ENCODE results near the gene CLCN6.

The CLCN6 gene

DNA sequence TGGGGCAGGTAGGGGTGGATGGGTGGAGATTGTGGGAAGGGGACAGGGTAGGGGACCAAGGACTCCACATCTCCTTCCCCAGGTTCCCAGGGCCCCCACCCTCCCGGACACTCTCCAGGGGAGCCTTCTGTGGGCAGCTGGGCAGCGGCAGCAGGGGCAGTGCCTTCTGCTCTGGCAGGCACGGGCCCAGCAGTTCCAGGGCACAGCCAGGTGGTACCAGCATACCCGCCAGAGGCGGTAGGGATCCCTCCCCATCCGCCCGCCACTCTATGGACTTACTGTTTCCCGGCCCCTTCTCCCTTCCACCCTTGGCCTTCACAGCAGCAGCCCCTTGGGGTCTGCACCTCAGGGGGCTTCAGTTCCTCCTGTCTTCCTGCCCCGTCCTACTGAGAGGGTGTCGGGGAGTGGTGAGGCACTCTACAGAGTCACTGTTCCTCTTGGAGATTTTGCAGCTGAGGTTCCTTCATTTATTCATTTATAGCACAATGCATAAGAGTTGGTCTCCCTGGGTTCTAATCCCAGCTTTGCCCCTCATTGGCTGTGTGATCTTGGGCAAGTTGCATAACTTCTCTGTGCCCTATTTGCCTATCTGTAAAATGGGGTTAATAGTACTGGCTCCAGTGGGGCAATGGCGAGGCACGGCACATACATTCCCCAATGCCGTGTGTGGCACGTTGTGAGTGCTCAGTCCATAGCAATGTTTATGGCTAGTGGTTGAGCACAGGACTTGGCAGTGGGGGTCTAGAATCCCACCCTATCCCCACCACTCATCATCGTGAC, 27.0 kb upstream of the CLCN6 start:
- no peak for DNase-seq
- intact Hi-C loops (cut with DNase I) = no loop called here

DNA sequence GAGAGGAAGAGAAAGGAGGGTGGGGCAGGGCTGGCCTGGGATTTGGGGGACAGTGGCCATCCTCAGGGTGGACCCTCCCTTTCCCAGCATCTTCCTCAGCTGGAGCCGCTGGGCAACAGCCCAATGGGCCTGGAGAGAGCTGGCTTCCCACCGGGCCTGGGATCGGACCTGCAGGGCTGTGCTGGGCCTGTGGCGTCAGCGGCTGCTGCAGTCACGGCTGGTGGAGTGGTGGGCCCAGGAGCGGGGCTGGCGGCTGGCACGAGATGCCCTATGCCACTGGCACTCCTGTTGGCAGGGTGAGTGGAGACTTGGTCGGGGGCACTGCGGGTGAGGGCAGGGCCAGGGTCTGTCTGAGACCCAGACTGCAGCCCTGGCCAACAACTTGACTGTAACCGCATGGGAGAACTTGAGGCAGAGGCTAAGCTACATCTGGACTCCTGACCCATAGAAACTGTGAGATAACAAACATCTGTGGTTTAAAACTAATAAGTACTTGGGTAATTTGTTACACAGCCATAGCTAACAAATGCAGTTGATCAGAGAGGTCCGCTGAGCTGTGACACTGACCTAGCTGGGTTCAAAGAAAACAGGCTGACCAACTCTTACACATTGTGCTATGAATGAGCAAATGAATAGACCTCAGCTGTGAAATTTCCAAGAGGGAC, 26.1 kb upstream of the CLCN6 start:
- DNase-seq = no peak
- intact Hi-C loops (cut with DNase I) = no loop called here

DNA sequence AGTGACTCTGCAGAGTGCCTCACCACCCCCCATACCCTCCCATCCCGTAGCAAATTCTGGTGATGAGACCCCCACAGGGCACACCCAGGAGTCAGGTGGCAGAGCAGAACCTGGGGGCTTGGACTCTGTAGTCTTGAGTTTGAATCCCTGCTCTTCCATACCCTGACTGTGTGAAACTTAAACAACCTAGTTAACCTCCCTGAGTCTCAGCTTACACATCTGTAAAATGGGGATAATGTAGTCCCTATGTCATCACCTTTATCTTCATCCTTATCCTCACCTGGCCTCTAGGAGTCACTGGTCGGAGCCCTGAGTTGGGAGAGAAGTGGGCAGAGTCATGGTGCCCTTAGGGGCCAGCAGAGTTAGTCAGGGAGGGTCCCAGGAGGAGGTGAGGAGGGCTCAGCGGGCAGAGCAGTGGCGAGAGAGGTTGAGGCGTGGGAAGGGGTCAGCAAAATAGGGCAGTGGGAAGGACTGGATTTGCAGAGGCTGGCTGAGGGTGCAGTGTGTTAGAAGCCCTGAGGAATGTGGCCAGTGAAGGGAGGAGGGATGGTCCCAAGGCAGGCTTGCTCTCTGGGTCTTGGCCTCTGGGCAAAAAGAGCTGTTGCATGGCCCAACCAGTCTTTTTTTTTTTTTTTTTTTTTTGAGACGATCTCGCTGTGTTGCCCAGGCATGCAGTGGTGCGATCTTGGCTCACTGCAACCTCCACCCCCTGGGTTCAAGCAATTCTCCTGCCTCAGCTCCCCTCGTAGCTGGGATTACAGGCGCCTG, 25.4 kb upstream of the CLCN6 start:
- intact Hi-C loops (cut with DNase I) = no loop called here
- DNase-seq = no peak

DNA sequence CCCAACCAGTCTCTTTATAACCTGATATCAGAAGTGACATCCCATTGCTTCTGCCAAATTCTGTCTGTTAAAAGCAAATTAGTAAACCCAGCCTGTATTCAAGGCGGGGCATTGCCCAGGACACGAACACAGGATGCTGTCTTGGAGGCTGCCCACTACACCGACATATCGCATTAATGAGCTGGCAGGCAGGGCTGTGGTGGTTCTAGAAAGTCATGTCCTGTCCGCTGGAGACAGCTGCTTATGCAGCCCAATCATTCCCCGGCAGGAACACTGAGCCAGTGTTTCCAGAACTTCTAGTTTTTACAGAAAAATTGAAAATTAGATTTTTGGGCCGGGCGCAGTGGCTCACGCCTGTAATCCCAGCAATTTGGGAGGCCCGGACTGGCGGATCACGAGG, 24.7 kb upstream of the CLCN6 start:
- intact Hi-C loops (cut with DNase I) = no loop called here
- DNase-seq = no peak

DNA sequence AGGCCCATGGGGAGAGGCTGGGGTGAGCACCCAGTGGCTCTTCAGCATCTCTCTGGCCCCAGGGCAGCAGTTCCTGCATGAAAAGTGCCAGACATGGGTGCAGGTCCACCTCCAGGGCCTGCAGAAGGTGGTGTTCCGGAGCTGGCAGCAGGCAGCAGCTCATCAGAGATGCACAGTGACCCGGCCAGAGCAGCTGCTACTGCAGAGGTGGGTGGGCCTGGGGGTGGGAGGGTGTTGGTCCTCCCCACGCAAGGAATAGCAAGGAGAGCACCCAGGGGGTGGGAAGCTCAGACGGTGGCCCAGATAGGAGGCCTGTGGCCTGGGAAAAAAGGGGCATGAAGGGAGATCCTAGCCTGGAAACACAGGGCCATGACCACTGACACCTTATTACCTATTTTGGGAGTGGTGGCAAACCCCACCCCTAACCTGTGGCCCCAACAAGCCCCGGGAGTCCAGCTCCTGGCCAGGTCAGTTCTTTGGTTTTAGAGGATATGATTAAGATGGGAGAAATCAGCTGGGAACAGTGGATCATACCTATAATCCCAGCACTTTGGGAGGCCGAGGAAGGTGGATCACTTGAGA, 23.8 kb upstream of the CLCN6 start:
- no peak for DNase-seq
- intact Hi-C loops (cut with DNase I) = no loop called here

DNA sequence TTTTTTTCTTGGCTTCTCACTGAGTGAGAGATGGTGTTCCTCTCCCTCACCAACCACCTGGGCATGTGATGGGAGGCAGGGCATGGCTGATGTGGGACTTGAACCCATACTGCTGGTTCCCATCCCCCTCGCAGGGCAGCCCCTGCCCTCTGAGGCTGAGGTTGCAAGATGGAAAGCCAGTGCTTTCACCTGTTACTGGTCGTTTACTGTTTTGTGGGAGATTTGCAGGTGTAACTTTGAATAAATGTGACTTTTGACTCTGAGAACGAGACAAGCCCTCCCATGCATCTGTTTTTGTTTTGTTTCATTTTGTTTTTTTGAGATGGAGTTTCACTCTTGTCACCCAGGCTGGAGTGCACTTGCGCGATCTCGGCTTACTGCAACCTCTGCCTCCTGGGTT, 22.4 kb upstream of the CLCN6 start:
- intact Hi-C loops (cut with DNase I) = no loop called here
- peak in 1 of 10 donors; percentile 65 for DNase-seq

DNA sequence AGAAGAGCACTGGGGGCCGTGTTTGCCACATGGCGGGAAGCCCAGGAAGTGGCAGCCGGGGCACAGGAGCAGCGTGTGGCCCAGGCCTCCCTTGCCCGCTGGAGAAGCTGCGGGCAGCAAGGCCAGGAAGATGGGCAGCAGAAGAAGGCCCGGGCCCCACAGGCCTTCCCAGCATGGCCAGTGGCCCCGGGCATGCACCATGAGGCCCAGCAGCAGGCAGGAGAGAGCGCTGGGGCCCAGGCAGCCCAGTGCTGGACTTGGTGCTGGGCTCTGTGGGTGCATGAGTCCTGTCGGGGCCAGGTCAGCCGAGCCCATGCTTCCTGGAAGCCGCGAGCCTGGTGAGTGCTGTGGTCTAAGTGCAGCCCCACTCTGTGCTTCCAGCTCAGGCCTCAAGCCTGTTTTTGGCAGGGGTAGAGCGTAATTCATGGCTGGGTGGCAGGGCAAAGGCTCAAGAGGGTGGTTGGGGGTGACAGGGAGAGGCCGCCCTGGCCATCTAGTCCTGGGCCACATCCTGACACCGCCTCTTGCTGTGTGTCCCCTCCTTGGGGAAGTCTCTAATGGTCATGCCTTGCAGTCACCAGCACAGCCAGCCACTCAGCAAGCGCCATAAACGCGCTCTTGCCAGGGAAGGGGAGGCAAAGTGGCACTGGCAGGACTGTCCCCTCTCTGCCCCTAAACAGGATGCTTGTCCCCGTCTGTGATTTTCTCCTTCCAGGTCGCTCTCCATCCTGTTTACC, 21.6 kb upstream of the CLCN6 start:
- DNase-seq = peak in 1 of 10 donors; percentile 81
- intact Hi-C loops (cut with DNase I) = no loop called here

DNA sequence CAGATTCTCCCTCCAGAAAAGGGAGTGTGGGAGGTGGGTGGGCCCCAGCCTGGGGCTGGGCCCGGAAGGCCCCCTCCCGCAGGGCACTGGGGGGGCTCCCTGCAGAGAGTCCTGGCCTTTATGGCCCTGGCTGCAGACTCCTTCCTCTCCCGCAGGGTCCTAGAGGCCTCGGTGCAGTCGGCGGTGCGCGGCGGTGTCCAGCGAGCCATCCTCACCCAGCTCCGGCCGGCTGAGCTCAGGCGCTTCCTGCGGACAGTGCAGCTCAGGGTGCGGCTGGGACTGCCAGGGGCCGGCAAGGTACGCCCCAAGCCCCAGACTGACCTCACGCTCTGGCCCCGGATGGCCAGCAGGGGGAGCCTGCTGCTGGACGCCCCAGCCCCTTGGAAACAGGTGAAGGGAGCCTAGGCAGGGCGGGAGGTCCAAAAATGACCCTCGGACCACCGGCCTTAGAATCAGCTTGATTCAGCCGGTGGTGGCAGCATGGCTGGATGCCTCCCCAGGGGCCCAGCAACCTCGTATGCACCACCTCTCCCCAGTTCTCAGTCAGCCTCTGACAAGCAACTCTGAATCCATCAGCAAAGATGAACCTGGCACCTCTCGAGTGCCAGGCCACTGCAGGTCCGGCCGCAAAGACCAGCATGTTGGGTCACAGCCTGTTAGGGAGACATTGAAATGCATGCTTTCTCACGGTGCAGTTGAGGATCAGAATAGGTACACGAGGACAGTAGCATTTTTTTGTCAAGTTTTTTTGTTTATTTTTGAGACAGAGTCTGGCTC, 20.8 kb upstream of the CLCN6 start:
- intact Hi-C loops (cut with DNase I) = no loop called here

DNA sequence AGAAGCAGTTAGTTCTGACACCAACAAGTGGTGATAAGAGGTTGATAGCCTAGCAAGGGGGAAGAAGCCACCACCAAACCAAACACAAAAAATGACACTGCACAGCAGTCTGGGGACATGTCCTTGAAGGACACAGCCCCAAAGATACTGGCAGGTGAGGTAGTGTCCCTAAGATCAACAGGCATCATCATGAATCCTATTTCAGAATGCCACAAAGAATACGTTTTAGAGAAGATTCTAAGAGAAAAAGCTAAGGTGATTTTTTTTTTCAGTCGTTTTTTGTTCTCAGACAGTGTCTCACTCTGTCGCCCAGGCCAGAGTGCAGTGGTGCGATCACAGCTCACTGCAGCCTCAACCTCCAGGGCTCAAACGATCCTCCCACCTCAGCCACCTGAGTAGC, 19.8 kb upstream of the CLCN6 start:
- intact Hi-C loops (cut with DNase I) = no loop called here
- DNase-seq = peak in 1 of 10 donors; percentile 4

More for the DNA sequence above, 20.8 kb upstream of the CLCN6 start:
- peak in 8 of 10 donors; percentile 43 to 93 (median 64) for DNase-seq

DNA sequence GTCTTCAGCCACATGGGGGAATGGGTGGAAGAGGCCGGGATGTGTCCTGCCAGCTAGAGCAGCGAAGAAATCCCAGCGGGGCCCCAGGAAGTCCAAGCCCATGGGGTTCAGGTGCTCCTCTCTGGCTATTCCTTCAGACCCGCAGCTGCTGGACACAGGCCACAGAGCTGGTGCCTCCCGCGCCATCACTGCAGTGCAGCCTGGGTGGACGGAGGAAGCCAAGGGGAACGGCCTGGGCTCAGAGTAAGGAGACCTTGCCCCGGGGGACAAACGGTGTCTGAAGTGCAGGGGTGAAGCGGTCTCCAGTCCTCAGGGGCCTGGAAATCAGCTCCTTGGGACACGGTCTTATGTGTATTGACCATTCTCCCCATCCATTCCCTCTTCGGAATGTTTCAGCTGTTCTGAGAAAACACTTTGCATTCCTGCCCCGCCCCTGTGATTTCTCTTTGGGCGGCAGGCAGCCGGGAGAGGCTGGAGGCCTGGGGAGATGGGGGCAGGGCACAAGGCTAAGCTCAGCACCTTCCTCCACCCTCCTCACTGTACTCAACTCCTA, 18.7 kb upstream of the CLCN6 start:
- DNase-seq = peak in 2 of 10 donors; percentile 62 to 84
- intact Hi-C loops (cut with DNase I) = no loop called here

DNA sequence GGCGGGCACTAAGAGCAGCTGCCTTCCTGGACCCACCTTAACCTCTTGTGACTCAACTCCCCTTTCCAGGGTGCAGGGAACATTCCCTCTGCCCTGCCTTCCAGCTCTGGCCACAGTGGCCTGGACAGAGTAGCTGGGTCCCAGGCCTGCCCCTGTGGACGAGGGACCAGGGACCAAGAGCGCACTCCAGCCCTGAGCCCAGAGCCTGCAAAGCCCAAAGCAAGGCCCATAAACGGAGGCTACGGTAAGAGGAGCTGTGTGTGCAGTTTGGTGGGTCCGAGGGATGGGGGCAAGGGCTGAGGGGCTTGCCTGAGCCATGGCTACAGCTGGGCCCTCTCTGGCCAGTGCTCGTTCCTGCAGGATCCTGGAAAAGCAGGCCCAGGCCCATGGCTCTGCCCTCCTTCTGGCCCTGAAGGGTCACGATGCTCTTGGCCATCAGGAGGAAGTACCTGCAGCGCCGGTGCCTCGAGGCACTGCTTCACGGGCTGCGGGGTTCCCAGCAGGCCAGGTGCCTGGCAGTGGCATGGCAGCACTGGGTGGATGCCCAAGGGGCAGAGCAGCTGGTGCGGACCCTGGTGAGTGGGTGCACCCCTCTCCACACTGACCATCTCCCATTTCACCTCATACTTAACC, 18.1 kb upstream of the CLCN6 start:
- DNase-seq = peak in 3 of 10 donors; percentile 58 to 77 (median 62)
- intact Hi-C loops (cut with DNase I) = no loop called here

DNA sequence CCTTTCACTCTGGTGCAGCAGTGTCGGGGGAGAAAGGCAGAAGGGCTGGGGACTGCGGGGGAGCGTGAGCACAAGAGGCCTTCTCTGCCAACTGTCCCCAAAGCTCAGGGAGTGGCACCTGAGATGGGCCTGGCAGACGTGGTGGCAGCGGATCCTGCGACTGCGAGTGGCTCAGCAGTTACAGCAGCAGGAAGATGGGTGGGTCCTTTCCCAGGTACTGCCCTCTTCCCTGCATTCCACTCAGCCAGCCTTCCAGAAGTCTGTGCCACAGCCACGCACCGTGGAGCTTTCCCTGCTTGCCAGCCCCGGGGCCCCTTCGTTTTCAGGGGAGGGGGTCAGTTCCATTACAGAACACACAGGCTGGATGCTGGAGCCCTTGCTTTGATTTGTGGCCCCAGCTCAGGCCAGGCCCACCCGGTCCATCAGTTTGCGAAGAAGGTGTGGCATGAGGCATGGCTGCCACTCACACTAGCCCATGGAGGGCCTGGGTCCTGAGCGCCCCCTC, 17.4 kb upstream of the CLCN6 start:
- intact Hi-C loops (cut with DNase I) = no loop called here
- DNase-seq = peak in 3 of 10 donors; percentile 43 to 78 (median 57)

DNA sequence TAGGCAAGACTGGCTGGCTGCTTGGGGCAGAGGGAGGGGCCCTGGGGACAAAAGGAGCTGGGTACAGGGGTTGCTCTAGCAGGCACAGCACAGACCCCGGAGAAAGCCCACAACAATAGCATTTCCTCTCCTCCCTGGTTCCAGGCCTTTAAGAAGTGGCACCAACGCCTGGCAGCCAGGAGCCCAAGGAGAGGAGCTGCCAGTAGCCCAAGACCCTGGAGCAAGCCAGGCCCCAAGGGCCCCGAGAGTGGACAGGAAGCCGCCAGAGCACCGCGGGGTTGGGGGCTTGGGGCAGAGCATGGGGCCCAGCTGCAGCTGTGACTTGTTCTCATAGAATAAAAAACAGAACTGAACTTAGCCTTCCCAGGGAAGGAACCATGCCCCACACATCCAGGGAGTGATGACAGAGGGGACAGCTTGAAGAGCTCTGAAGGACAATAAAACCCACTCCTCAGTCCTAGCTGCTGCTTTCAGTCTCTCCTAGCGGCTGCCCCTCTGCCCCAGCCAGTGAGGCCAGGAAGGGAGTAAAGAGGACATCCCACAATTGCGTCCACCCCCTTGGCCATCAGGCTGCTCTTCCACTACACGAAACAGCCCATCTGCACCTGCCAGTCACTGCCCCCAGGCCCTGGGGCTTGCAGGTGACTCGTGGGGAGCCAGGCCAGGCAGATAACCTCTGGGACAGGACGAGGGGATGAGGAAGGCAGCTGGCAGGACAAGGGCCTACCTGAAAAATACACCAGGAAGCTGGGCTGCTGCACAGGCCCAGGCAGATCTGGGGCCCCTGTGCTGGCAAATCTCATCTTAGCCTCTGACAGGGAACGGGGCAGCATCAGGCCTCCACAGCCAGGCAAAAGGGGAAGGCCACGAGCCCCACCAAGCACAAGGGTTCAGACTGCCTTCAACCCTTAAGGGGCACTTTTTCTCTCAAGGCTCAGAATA, 16.6 kb upstream of the CLCN6 start:
- DNase-seq = peak in 3 of 10 donors; percentile 50 to 65 (median 57)
- intact Hi-C loops (cut with DNase I) = no loop called here

DNA sequence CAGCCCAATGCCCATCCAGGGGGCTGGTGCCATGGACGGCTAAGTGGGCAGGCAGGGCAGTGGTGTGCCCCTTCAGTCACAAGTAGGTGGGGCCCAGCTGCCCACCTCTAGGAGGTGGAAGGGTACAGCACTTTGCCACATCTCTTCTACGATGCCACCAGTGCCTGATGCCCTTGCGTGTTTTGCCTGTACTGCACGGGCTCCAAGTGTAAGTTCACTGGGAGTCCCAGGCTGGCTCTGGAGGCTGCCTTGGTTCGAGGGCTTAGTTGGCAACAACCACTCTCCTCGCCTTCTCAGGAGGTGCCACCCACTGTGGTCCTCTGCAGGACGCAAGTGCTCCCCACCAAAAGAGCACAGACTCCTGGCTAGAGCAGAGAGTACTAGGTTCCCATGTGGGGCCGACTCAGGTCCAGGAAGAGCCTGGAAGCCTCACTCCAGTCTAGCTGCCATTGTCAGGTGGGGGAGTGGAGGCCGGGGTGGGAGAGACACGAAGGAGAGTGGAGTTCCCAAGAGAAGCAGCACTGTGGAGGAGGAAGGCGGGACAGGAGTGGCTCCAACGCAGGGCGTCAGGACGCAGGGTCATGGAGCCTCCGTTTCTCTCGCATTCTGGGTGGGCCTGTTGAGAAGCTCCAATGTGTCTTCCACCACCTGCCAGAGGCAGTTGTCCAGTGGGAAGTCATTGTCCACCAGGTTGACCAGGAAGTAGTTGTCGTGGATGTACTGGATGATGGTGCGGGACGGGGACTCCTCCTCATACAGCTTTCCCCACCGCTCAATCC, 15.7 kb upstream of the CLCN6 start:
- DNase-seq = peak in 3 of 10 donors; percentile 60 to 79 (median 70)
- intact Hi-C loops (cut with DNase I) = no loop called here

DNA sequence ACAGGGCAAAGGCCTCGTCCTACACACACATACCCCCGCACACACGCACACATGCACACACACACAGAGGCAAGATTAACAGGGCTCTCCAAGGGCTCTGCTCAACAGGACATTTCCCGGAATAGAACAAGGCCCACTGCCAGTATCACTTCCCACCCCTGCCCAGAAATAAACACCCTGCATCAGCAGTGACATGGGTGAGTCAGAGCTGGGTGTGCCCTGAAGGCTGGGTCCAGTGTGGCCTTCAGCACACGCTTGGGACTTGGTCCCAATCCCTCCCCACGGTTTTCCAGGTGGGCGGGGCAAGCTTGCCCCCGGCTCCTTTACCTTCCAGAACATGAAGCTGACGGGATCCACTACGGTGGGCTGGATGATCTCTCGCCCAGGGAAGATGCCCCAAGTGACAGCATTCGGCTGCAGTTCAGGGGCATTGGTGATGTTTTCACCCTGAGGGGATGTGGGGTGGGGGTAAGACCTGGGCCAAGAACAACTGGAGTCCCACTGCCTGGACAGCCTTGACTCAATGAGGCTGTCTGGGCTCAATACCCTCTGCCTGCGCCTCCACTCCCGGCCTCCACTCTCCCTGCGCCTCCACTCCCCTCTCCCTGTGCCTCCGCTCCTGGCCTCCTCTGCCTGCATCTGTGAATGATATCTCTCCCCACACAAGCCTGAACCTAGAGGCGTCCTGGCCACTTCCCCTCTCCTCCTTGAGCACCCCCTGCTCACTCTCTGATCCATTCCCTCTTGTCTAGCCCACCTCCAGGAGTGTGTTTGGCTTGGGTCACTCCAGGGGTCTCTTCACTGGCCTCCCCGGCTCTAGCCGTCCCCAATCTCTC, 14.9 kb upstream of the CLCN6 start:
- DNase-seq = peak in 9 of 10 donors; percentile 56 to 96 (median 72)
- intact Hi-C loops (cut with DNase I) = no loop called here

DNA sequence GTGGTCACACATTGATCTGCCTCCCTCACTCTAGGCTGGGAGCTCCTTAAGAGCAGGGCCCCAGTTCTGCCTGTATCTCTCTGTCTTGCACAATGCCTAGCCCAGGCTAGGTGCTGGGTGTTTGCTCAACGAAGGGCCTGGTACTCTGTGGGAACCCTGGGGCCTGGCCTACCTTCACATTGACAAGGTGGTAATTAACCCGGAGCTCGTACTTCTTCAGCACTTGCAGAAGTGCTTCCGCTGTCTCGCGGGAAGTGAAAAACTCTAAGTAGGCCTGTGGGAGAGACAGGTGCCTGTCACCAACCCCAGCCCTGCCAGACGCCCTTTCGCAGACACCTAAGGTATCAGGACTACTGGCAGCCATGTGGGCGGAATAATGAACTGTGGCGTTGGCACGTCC, 13.9 kb upstream of the CLCN6 start:
- intact Hi-C loops (cut with DNase I) = no loop called here
- peak in 3 of 10 donors; percentile 45 to 79 (median 76) for DNase-seq

Measured in posterior cingulate gyrus (tissue), 11 donors.